ENCODE results near the gene CDKL1. TPM values are rescaled to one million over a fixed set of nuclear protein-coding genes. Genes with fewer than 3 reads are reported as not detected.
A peak's percentile ranks its signal among the peaks of the same experiment; 100 is the strongest.

The CDKL1 gene
- total and polyA plus RNA-seq, 2 of the 13 experiments (the other 11 are each of a cell fraction or from before 2014, with no cell fraction given): 4.4 to 5.1 TPM

DNA sequence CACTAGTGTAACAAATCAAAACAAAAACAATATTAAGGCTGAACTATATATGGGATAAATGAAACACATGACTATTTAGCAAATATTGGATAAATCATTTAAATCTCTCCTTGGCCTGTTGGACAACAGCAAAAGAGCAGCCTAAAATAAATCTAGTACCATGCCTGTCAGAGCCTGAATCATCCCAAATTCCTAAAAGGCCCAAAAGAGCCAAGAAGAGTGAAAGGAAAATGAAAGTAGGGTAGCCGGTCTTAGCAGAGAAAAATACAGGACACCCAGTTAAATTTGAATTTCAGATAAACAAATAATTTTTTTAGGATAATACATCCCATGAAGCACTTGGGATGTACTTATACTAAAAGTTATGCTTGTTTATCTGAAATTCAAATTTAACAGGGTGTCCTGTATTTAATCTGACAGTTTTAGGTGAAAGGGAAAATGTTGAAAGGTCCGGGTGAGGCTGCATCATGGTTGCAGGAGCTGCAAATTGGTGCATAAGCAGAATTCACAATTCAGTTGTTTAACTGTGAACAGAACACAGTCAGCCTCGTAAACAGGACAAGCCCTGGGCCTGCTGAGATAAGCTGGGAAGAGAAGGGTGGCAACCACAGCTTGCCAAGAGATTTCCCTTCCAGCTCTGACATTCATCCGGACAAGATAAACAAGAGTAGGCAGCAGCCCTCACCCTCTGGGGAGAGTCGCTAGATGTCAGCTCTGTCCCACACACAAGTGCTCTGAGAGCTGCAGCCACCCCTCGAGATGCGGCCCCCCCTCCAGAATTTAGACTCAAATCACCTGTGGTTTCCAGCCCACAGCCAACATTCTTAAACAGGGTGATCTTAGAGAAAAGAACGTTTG lies 54.2 kb downstream of the CDKL1 start (continued):
- TF ChIP-seq, protein P1, sequence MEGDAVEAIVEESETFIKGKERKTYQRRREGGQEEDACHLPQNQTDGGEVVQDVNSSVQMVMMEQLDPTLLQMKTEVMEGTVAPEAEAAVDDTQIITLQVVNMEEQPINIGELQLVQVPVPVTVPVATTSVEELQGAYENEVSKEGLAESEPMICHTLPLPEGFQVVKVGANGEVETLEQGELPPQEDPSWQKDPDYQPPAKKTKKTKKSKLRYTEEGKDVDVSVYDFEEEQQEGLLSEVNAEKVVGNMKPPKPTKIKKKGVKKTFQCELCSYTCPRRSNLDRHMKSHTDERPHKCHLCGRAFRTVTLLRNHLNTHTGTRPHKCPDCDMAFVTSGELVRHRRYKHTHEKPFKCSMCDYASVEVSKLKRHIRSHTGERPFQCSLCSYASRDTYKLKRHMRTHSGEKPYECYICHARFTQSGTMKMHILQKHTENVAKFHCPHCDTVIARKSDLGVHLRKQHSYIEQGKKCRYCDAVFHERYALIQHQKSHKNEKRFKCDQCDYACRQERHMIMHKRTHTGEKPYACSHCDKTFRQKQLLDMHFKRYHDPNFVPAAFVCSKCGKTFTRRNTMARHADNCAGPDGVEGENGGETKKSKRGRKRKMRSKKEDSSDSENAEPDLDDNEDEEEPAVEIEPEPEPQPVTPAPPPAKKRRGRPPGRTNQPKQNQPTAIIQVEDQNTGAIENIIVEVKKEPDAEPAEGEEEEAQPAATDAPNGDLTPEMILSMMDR (CRISPR knock-in tag; IDR thresholded peaks at IDR 0.05): peak; percentile 86
- no peak for TF ChIP-seq TGIF2 (CRISPR knock-in tag; IDR thresholded peaks at IDR 0.05)
- TF ChIP-seq ZFX (CRISPR knock-in tag; IDR thresholded peaks at IDR 0.05; ENCODE audit: low read depth): 0 out of 2 replicates have a peak, but pooled peaks have one; percentile 23
- TF ChIP-seq FOXA3 (CRISPR knock-in tag; IDR thresholded peaks at IDR 0.05): peak; percentile 46; the same call in 1 of the 2 replicates
- no peak for TF ChIP-seq FOXA1 (IDR thresholded peaks at IDR 0.05)
- peak; percentile 72 for TF ChIP-seq FOXA1 (CRISPR knock-in tag; IDR thresholded peaks at IDR 0.05)
- TF ChIP-seq SALL1 (CRISPR knock-in tag; IDR thresholded peaks at IDR 0.05): peak; percentile 32; the same call in 1 of the 2 replicates
- TF ChIP-seq STAG1 (CRISPR knock-in tag; IDR thresholded peaks at IDR 0.05): peak; percentile 82
- TF ChIP-seq CEBPB (IDR thresholded peaks at IDR 0.05; ENCODE audit: borderline replicate concordance, low read depth, low read length): no peak
- 0 out of 2 replicates have a peak, but pooled peaks have one; percentile 12 for TF ChIP-seq GATAD2A (CRISPR knock-in tag; IDR thresholded peaks at IDR 0.05)
- peak; percentile 65 for TF ChIP-seq RAD21 (CRISPR knock-in tag; IDR thresholded peaks at IDR 0.05)
- no peak for TF ChIP-seq YEATS2 (CRISPR knock-in tag; IDR thresholded peaks at IDR 0.05; ENCODE audit: borderline replicate concordance)
- TF ChIP-seq RXRB (CRISPR knock-in tag; IDR thresholded peaks at IDR 0.05; ENCODE audit: borderline replicate concordance): no peak
